Panc1 (cell line): ENCODE data around the gene ELMO2. TPM values are rescaled to one million over a fixed set of nuclear protein-coding genes. Genes with fewer than 3 reads are reported as not detected.

Experiments
- ATAC-seq: fragments of 200-7000 bp; cut with Tn5 transposase; 2 replicates; pipeline ENCODE4 v1.9.1; 2020; ENCODE audit warnings: mild to moderate bottlenecking, moderate library complexity
- BruUV-seq: library from RNA; stranded (reverse); fragments of 400-500 nt; replicated peaks from 2 replicates; lab custom pipeline; 2021; lab: Mats Ljungman, UMichigan
- CTCF ChIA-PET: fragments of 300-600 bp; sonication (Branson Sonifier 250); formaldehyde crosslinking; loops from one replicate; lab custom pipeline; 2022; ENCODE audit warnings: antibody characterized with exemption; lab: Charles Lee
- POLR2A ChIA-PET: fragments of 300-600 bp; sonication (Branson Sonifier 250); formaldehyde crosslinking; loops from one replicate; lab custom pipeline; 2022; ENCODE audit warnings: antibody characterized with exemption; lab: Charles Lee
- DNase-seq: peaks from one replicate; pipeline ENCODE4 v3.0.0-alpha.2; 2010; ENCODE audit warnings: low read depth, low spot score
- H3K27ac ChIP-seq: 2 replicates; pipeline ENCODE4 v1.5.1; 2011; ENCODE audit warnings: mild to moderate bottlenecking, low read length, inconsistent platforms
- H3K27me3 ChIP-seq: fragments of 200-500 bp; sonication (Bioruptor generic); 2 replicates; pipeline ENCODE4 v1.6.0; 2014; ENCODE audit warnings: low read length, inconsistent platforms; ENCODE audit not compliant: control insufficient read depth, insufficient read depth
- H3K36me3 ChIP-seq: fragments of 200-500 bp; sonication (Bioruptor generic); 2 replicates; pipeline ENCODE4 v1.5.1; 2014; ENCODE audit warnings: inconsistent platforms, mild to moderate bottlenecking, low read length, moderate library complexity; ENCODE audit not compliant: control insufficient read depth, insufficient read depth
- H3K4me1 ChIP-seq: 2 replicates; pipeline ENCODE4 v1.5.1; 2011; ENCODE audit warnings: inconsistent platforms, mild to moderate bottlenecking, low read length, moderate library complexity; ENCODE audit not compliant: control insufficient read depth, insufficient read depth
- H3K4me3 ChIP-seq, 2 experiments: 2 replicates each; pipeline ENCODE4 v1.5.1; 2011 to 2012; ENCODE audit warnings: low read depth in 2 of 2, low read length in 2 of 2, mild to moderate bottlenecking in 2 of 2, inconsistent platforms in 1 of 2, moderate library complexity in 1 of 2
- H3K9me3 ChIP-seq: fragments of 200-500 bp; sonication (Bioruptor generic); 2 replicates; pipeline ENCODE4 v1.5.1; 2014; ENCODE audit warnings: low read depth, mild to moderate bottlenecking, inconsistent platforms, low read length, moderate library complexity; ENCODE audit not compliant: control insufficient read depth, insufficient read depth
- POLR2AphosphoS5 ChIP-seq: IDR thresholded peaks from 2 replicates; pipeline ENCODE4 v1.6.1; 2012; ENCODE audit warnings: mild to moderate bottlenecking, low read depth, low read length, moderate library complexity
- SIN3A ChIP-seq: IDR thresholded peaks from 2 replicates; pipeline ENCODE4 v1.6.1; 2012; ENCODE audit warnings: low read depth, mild to moderate bottlenecking, low read length, moderate library complexity, borderline replicate concordance; ENCODE audit not compliant: insufficient read depth
- TCF7L2 ChIP-seq: IDR thresholded peaks from 2 replicates; pipeline ENCODE4 v1.6.1; 2011; ENCODE audit warnings: mild to moderate bottlenecking, low read depth, low read length, inconsistent platforms
- in situ Hi-C: cut with HindIII; loops from 2 replicates; pipeline ENCODE4 v1.10.0; 2016; ENCODE audit warnings: low sequenced_read_pairs, low pct_unique_long_range_greater_than_20kb
- intact Hi-C: fragments of 100-400 bp; cut with micrococcal nuclease; formaldehyde crosslinking; loops from one replicate; pipeline ENCODE4 v1.10.0; 2022; ENCODE audit not compliant: unreplicated experiment
- total RNA-seq: library from RNA; stranded (reverse); gene quantifications from one replicate; pipeline ENCODE4 v1.2.1, GENCODE V29; 2021; ENCODE audit not compliant: unreplicated experiment
- TF ChIP-seq, protein P1 (sequence below), 2 experiments: IDR thresholded peaks; 2 replicates each; pipeline ENCODE4 v1.6.1; 2011 to 2012; ENCODE audit warnings: low read depth in 2 of 2, control low read depth in 1 of 2, low read length in 1 of 2, mild to moderate bottlenecking in 1 of 2, moderate library complexity in 1 of 2; ENCODE audit not compliant: insufficient read depth in 1 of 2
- TF ChIP-seq, protein P2 (sequence below): fragments of 450-650 bp; IDR thresholded peaks from 2 replicates; pipeline ENCODE4 v1.5.1; 2017; ENCODE audit warnings: mild to moderate bottlenecking

Gene ELMO2
- total RNA-seq, 1 experiment from 2014 or later, result 40.4 TPM

DNA sequence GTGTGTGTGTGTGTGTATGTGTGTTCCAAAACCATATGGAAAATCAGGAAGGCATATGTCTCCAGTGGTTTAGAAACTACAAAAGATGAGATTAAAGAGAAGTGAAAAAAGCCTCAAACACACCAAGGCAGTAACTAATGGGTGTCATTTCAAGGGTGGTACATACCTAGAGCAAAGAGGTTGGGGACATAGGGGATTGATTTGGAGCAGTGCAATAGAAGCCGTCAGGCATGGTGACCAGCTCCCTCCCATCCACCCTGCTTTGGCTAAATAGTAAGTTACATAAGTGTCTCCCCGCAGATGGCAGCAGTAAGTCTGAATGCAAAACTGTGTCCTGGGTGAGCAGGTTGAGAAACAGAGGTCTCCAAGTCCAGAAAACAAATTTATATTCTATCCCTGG lies 10.4 kb upstream of the ELMO2 start:
- H3K27me3 ChIP-seq, result peaks cover 40% of the 10 kb centered on the region
- no peak overlapping the region for H3K4me3 ChIP-seq
- in situ Hi-C loops, result no loop called here
- intact Hi-C loops, result no loop called here
- no peaks in the 10 kb centered on the region for H3K4me1 ChIP-seq
- no peaks in the 10 kb centered on the region for H3K9me3 ChIP-seq
- no peak for ATAC-seq
- TF ChIP-seq, protein P1, sequence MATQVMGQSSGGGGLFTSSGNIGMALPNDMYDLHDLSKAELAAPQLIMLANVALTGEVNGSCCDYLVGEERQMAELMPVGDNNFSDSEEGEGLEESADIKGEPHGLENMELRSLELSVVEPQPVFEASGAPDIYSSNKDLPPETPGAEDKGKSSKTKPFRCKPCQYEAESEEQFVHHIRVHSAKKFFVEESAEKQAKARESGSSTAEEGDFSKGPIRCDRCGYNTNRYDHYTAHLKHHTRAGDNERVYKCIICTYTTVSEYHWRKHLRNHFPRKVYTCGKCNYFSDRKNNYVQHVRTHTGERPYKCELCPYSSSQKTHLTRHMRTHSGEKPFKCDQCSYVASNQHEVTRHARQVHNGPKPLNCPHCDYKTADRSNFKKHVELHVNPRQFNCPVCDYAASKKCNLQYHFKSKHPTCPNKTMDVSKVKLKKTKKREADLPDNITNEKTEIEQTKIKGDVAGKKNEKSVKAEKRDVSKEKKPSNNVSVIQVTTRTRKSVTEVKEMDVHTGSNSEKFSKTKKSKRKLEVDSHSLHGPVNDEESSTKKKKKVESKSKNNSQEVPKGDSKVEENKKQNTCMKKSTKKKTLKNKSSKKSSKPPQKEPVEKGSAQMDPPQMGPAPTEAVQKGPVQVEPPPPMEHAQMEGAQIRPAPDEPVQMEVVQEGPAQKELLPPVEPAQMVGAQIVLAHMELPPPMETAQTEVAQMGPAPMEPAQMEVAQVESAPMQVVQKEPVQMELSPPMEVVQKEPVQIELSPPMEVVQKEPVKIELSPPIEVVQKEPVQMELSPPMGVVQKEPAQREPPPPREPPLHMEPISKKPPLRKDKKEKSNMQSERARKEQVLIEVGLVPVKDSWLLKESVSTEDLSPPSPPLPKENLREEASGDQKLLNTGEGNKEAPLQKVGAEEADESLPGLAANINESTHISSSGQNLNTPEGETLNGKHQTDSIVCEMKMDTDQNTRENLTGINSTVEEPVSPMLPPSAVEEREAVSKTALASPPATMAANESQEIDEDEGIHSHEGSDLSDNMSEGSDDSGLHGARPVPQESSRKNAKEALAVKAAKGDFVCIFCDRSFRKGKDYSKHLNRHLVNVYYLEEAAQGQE (IDR thresholded peaks at IDR 0.05; ENCODE audit: insufficient read depth in 1 of 2, low read depth in 2 of 2, low read length in 1 of 2), result no peak
- TF ChIP-seq SIN3A (no peak), TCF7L2 (no peak), POLR2AphosphoS5 (no peak)
- TF ChIP-seq, protein P2, sequence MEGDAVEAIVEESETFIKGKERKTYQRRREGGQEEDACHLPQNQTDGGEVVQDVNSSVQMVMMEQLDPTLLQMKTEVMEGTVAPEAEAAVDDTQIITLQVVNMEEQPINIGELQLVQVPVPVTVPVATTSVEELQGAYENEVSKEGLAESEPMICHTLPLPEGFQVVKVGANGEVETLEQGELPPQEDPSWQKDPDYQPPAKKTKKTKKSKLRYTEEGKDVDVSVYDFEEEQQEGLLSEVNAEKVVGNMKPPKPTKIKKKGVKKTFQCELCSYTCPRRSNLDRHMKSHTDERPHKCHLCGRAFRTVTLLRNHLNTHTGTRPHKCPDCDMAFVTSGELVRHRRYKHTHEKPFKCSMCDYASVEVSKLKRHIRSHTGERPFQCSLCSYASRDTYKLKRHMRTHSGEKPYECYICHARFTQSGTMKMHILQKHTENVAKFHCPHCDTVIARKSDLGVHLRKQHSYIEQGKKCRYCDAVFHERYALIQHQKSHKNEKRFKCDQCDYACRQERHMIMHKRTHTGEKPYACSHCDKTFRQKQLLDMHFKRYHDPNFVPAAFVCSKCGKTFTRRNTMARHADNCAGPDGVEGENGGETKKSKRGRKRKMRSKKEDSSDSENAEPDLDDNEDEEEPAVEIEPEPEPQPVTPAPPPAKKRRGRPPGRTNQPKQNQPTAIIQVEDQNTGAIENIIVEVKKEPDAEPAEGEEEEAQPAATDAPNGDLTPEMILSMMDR, result no peak
- no peak for DNase-seq
- CTCF ChIA-PET, result interaction anchor here (0.7 kb wide), 1 partner anchor 25 kb away, joined by 3 read pairs; no protein-coding TSS in a partner anchor
- H3K27ac ChIP-seq, result no peak overlapping the region
- POLR2A ChIA-PET, result no interaction called here
- no TSS peak for BruUV-seq
- no peaks in the 10 kb centered on the region for H3K36me3 ChIP-seq

DNA sequence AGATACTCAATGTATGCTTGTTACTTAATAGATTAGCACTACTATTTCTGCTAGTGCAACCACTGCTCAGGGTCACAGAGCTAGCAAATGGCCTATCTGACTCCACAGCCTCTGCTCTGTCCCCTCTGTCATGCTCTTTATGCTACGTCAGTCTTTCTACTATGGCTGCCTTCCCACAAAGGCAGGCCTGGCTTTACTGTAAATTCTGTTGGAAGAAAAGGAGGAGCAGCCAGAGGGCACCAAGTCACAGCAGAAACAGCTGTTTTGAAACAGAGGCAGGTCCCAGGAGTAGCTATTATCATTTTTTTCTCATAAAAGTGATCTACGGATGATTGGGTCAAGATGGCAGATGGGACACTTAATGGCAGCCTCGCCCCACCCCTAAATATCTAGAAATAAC lies 10.0 kb upstream of the ELMO2 start:
- ATAC-seq, result no peak
- no TSS peak for BruUV-seq
- H3K4me3 ChIP-seq, result no peak overlapping the region
- no peak overlapping the region for H3K27ac ChIP-seq
- TF ChIP-seq, protein P1 (IDR thresholded peaks at IDR 0.05; ENCODE audit: insufficient read depth in 1 of 2, low read depth in 2 of 2, low read length in 1 of 2), result no peak
- H3K4me1 ChIP-seq, result no peaks in the 10 kb centered on the region
- peaks cover 39% of the 10 kb centered on the region for H3K27me3 ChIP-seq
- POLR2A ChIA-PET, result no interaction called here
- no peaks in the 10 kb centered on the region for H3K9me3 ChIP-seq
- CTCF ChIA-PET, result interaction anchor here (0.7 kb wide), 1 partner anchor 26 kb away, joined by 3 read pairs; no protein-coding TSS in a partner anchor
- in situ Hi-C loops (no loop called here), intact Hi-C loops (no loop called here)
- no peak for DNase-seq
- no peaks in the 10 kb centered on the region for H3K36me3 ChIP-seq
